ENCODE results near the gene MPP2.
A peak's percentile ranks its signal among the peaks of the same experiment; 100 is the strongest.
"Not testable (repeated sequence)": the region's sequence is repeated elsewhere in the genome, so short reads cannot be mapped to it uniquely, and the experiment has no call there.

Gene MPP2

GRCh38 chr17:43901861-43902589, 5.3 kb downstream of the MPP2 start:
- H3K36me3 Mint-ChIP-seq: no peaks in the 10 kb centered on the region
- H3K9me3 Mint-ChIP-seq: no peaks in the 10 kb centered on the region
- no peak overlapping the region for H3K4me3 Mint-ChIP-seq
- H3K4me1 Mint-ChIP-seq: peaks cover 15% of the 10 kb centered on the region
- H3K27ac Mint-ChIP-seq: no peak overlapping the region
- H3K27me3 Mint-ChIP-seq: peaks cover 37% of the 10 kb centered on the region
- DNase-seq (ENCODE audit: low spot score in 2 of 2) (no peak), ATAC-seq (ENCODE audit: low read depth) (no peak)

GRCh38 chr17:43900858-43901754, 6.2 kb downstream of the MPP2 start:
- DNase-seq (ENCODE audit: low spot score in 2 of 2) (no peak), ATAC-seq (ENCODE audit: low read depth) (no peak)
- Mint-ChIP-seq H3K27ac (no peak overlapping the region), H3K27me3 (peaks cover 39% of the 10 kb centered on the region), H3K4me3 (peak overlapping the region; percentile 75), H3K4me1 (peaks cover 9% of the 10 kb centered on the region), H3K36me3 (no peaks in the 10 kb centered on the region), H3K9me3 (no peaks in the 10 kb centered on the region)

DNA sequence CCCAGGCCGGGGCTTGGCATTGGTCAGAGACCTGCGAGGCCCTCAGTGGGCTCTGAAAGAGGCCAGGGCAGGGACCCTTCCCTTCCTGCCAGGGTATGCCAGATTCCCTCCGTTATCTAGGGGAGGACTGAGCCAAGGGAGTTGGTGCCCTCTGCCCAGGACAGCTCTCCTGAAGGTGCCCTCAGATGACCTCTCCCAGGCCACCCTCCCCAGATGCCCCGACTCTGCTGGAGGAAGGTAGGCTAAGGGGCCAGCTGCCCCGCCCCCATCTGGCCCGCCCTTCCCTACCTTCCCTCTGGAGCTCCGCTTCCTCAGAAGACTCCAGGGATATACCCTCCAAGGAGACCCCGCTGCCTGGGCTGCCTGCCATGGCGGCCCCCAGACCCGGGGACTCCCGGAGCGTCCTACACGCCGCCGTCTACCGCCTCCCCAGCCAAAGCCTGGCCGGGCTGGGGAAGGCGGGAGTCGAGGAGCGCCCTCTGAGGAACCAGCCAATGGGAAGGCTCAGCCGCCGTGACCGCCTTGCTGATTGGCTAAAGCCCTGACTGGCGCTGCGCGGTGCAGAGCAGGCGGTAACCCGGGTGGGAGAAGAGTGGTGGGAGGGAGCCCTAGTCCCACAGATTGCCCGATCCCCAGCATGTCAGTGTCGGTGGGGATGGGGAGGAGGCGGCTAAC, 7.0 kb downstream of the MPP2 start:
- Mint-ChIP-seq H3K36me3 (no peaks in the 10 kb centered on the region), H3K27ac (no peak overlapping the region), H3K4me1 (peaks cover 10% of the 10 kb centered on the region), H3K9me3 (no peaks in the 10 kb centered on the region), H3K27me3 (peaks cover 43% of the 10 kb centered on the region), H3K4me3 (peak overlapping the region; percentile 75)
- DNase-seq (ENCODE audit: low spot score in 2 of 2): peak; percentile 49 to 52
- peak; percentile 96 for ATAC-seq (ENCODE audit: low read depth)

- Mint-ChIP-seq H3K36me3 (no peaks in the 10 kb centered on the region), H3K4me1 (peaks cover 10% of the 10 kb centered on the region), H3K27me3 (peaks cover 34% of the 10 kb centered on the region)
Measured at GRCh38 chr17:43898446-43898845, 8.9 kb downstream of the MPP2 start.

DNA sequence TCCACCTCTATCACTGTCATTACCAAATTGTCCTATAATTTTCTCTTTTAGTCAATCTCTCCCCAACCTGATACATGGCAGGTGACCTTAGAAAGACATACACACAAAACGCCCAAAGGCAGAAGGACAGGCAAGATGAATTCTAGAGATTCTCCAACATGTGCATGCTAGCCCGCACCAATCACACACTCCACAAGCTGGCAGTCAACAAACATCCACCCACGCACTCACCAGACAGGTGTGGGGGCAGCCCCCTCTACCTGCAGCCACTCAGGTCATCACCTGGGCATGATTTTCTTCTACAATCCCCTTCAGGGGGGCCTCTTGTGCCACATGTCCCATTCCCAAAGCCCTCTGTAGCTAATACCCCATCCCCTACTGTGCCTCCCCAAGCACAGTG, 9.5 kb downstream of the MPP2 start:
- no peaks in the 10 kb centered on the region for H3K36me3 Mint-ChIP-seq
- H3K9me3 Mint-ChIP-seq: no peaks in the 10 kb centered on the region
- peaks cover 33% of the 10 kb centered on the region for H3K27me3 Mint-ChIP-seq
- H3K4me1 Mint-ChIP-seq: peaks cover 10% of the 10 kb centered on the region
- no peak overlapping the region for H3K27ac Mint-ChIP-seq
- no peak overlapping the region for H3K4me3 Mint-ChIP-seq
- no peak for DNase-seq (ENCODE audit: low spot score in 2 of 2)
- ATAC-seq (ENCODE audit: low read depth): no peak

More at GRCh38 chr17:43898446-43898845, 8.9 kb downstream of the MPP2 start:
- DNase-seq (ENCODE audit: low spot score in 2 of 2): no peak
- no peak overlapping the region for H3K27ac Mint-ChIP-seq
- no peak for ATAC-seq (ENCODE audit: low read depth)
- H3K4me3 Mint-ChIP-seq: no peak overlapping the region
- no peaks in the 10 kb centered on the region for H3K9me3 Mint-ChIP-seq

DNA sequence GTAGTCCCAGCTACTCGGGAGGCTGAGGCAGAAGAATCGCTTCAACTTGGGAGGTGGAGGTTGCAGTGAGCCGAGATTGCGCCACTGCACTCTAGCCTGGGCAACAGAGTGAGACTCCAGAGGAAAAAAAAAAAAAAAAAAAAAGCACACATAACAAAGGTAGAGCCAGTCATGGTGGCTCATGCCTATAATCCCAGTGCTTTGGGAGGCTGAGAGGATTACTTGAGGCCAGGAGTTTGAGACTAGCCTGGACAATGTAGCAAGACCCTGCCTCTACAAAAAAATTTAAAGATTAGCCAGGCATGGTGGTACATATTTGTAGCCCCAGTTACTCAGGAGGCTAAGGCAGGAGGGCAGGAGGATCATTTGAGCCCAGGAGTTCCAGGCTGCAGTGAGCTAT, 12.8 kb downstream of the MPP2 start:
- H3K27ac Mint-ChIP-seq; H3K9me3 Mint-ChIP-seq; H3K36me3 Mint-ChIP-seq; ATAC-seq (ENCODE audit: low read depth); H3K4me1 Mint-ChIP-seq; DNase-seq (ENCODE audit: low spot score in 2 of 2); H3K4me3 Mint-ChIP-seq: not testable (repeated sequence)
- peaks cover 26% of the 10 kb centered on the region for H3K27me3 Mint-ChIP-seq

DNA sequence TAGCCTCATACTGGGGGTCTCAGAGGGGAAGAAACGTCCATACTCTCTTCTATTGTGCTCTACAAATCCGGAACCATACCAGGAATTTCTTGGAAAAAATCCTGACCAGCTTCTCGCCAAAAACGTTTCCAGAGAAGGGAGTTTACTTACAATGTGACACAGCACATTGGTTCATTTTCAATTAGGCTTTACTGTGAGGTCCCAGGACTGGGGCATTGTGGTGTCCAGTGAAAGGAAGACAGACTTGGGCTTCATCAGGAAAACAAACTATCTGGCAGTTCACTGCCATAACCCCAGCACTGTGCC, 14.7 kb downstream of the MPP2 start:
- peaks cover 21% of the 10 kb centered on the region for H3K27me3 Mint-ChIP-seq

GRCh38 chr17:43891851-43892646, 15.3 kb downstream of the MPP2 start:
- H3K9me3 Mint-ChIP-seq: no peaks in the 10 kb centered on the region
- peaks cover 18% of the 10 kb centered on the region for H3K27me3 Mint-ChIP-seq
- no peak overlapping the region for H3K27ac Mint-ChIP-seq
- no peak overlapping the region for H3K4me3 Mint-ChIP-seq
- ATAC-seq (ENCODE audit: low read depth): no peak
- peaks cover 2% of the 10 kb centered on the region for H3K4me1 Mint-ChIP-seq
- no peak for DNase-seq (ENCODE audit: low spot score in 2 of 2)
- H3K36me3 Mint-ChIP-seq: no peaks in the 10 kb centered on the region

More for the DNA sequence above, 14.7 kb downstream of the MPP2 start:
- ATAC-seq (ENCODE audit: low read depth) (no peak), DNase-seq (ENCODE audit: low spot score in 2 of 2) (no peak)
- no peak overlapping the region for H3K27ac Mint-ChIP-seq
- H3K4me1 Mint-ChIP-seq: peaks cover 2% of the 10 kb centered on the region
- H3K4me3 Mint-ChIP-seq: no peak overlapping the region
- H3K9me3 Mint-ChIP-seq: no peaks in the 10 kb centered on the region
- no peaks in the 10 kb centered on the region for H3K36me3 Mint-ChIP-seq

DNA sequence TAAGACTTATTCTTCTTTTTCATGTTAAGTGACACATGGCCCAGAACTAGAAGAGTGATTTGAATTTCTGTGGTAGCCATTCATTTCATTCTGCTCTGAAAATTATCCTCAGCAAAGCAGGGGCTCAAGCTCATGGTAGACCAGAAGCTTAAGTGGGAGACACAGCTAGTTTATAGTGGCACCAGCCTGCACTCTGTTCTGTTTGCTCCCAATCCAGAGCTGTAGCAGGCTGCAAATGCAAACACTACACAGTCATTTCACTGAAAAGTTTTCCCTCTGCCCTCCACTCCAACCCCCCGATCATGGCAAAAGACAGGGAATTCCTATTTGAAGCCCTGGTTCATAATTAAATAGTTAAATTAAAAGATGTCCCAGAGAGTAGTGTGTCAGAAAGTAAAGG, 17.1 kb downstream of the MPP2 start:
- H3K36me3 Mint-ChIP-seq: no peaks in the 10 kb centered on the region
- H3K27ac Mint-ChIP-seq: no peak overlapping the region
- H3K4me1 Mint-ChIP-seq: no peaks in the 10 kb centered on the region
- H3K9me3 Mint-ChIP-seq: no peaks in the 10 kb centered on the region
- DNase-seq (ENCODE audit: low spot score in 2 of 2): no peak
- ATAC-seq (ENCODE audit: low read depth): no peak
- H3K4me3 Mint-ChIP-seq: no peak overlapping the region
- peaks cover 6% of the 10 kb centered on the region for H3K27me3 Mint-ChIP-seq

- DNase-seq (ENCODE audit: low spot score in 2 of 2) (no peak), ATAC-seq (ENCODE audit: low read depth) (no peak)
- H3K9me3 Mint-ChIP-seq: no peaks in the 10 kb centered on the region
- no peaks in the 10 kb centered on the region for H3K36me3 Mint-ChIP-seq
- peaks cover 9% of the 10 kb centered on the region for H3K27me3 Mint-ChIP-seq
- H3K4me3 Mint-ChIP-seq: no peak overlapping the region
- H3K4me1 Mint-ChIP-seq: no peaks in the 10 kb centered on the region
- H3K27ac Mint-ChIP-seq: no peak overlapping the region
Measured at GRCh38 chr17:43888548-43888947, 18.8 kb downstream of the MPP2 start.

DNA sequence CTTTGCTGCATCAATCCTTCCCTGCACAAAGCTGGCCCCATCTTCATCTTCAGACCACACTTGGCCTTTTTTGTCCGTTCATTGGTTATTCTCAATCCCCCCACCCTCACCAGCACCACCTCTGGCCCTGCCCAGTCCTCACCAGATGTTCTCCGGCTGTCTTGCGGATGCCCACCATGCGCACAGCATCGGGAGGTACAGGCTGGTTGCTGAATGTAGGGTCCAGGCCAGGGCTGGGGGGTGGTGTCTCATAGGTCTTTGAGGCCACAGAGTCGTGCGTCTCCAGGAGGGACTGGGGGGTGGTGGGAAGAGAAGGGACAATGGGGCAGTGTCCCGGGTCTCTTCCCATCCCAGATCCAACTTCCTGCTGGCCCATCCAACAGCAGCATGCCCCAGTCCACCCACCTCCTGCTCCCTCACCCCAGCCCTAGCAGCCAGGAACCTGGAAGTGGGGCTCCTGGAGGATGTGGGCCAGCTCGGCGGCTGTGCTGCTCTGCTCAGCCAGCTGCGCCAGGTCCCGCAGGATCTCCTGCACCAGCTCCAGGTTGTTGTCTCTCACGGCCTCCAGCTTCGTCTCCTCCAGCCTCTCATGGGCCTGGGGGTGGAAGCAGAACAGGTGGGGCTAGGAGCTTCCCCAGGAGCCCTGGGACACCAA, 24.4 kb downstream of the MPP2 start:
- ATAC-seq (ENCODE audit: low read depth) (no peak), DNase-seq (ENCODE audit: low spot score in 2 of 2) (no peak)
- Mint-ChIP-seq H3K9me3 (no peaks in the 10 kb centered on the region), H3K36me3 (no peaks in the 10 kb centered on the region), H3K27me3 (peaks cover 18% of the 10 kb centered on the region), H3K27ac (no peak overlapping the region), H3K4me3 (no peak overlapping the region), H3K4me1 (no peaks in the 10 kb centered on the region)

- Mint-ChIP-seq H3K4me1 (no peaks in the 10 kb centered on the region), H3K27me3 (peaks cover 18% of the 10 kb centered on the region), H3K9me3 (no peaks in the 10 kb centered on the region), H3K27ac (no peak overlapping the region), H3K36me3 (no peaks in the 10 kb centered on the region), H3K4me3 (no peak overlapping the region)
- ATAC-seq (ENCODE audit: low read depth) (no peak), DNase-seq (ENCODE audit: low spot score in 2 of 2) (no peak)
Measured at GRCh38 chr17:43881758-43882505, 25.4 kb downstream of the MPP2 start.

- no peaks in the 10 kb centered on the region for H3K9me3 Mint-ChIP-seq
- H3K4me1 Mint-ChIP-seq: no peaks in the 10 kb centered on the region
- DNase-seq (ENCODE audit: low spot score in 2 of 2) (no peak), ATAC-seq (ENCODE audit: low read depth) (no peak)
- peaks cover 18% of the 10 kb centered on the region for H3K27me3 Mint-ChIP-seq
- no peak overlapping the region for H3K4me3 Mint-ChIP-seq
- no peak overlapping the region for H3K27ac Mint-ChIP-seq
- H3K36me3 Mint-ChIP-seq: no peaks in the 10 kb centered on the region
Measured at GRCh38 chr17:43881181-43881580, 26.2 kb downstream of the MPP2 start.

All from memory B cell (primary cell).